HG03175 (cell line): ENCODE measurements around the gene AFF4.
"Not testable (repeated sequence)": the region's sequence is repeated elsewhere in the genome, so short reads cannot be mapped to it uniquely, and the experiment has no call there.

Source experiments
- ATAC-seq: cut with Tn5 transposase; IDR thresholded peaks from one replicate; pipeline ENCODE4 v1.9.1; 2021; ENCODE audit warnings: mild to moderate bottlenecking, moderate library complexity; ENCODE audit not compliant: unreplicated experiment

The AFF4 gene

GRCh38 chr5:132953710-132954109, 9.7 kb downstream of the AFF4 start:
- no peak for ATAC-seq

- ATAC-seq, result no peak
These were observed 10.6 kb downstream of the AFF4 start for GRCh38 chr5:132952829-132953228.

- no peak for ATAC-seq
These were observed 11.5 kb downstream of the AFF4 start for GRCh38 chr5:132951897-132952296.

- ATAC-seq, result no peak
These were observed 14.3 kb downstream of the AFF4 start for GRCh38 chr5:132949136-132949535.

GRCh38 chr5:132947671-132948070, 15.8 kb downstream of the AFF4 start:
- ATAC-seq, result no peak

GRCh38 chr5:132945315-132945714, 18.1 kb downstream of the AFF4 start:
- not testable (repeated sequence) for ATAC-seq

GRCh38 chr5:132943362-132944022, 19.9 kb downstream of the AFF4 start:
- no peak for ATAC-seq

- ATAC-seq, result no peak
These were observed 22.1 kb downstream of the AFF4 start for GRCh38 chr5:132941331-132941730.

- ATAC-seq, result no peak
These were observed 35.4 kb downstream of the AFF4 start for GRCh38 chr5:132928062-132928407.

- ATAC-seq, result no peak
These were observed 35.9 kb downstream of the AFF4 start for GRCh38 chr5:132927355-132928061.

GRCh38 chr5:132926437-132926836, 37.0 kb downstream of the AFF4 start:
- ATAC-seq, result no peak

- no peak for ATAC-seq
These were observed 47.3 kb downstream of the AFF4 start for GRCh38 chr5:132916086-132916485.

GRCh38 chr5:132915681-132916080, 47.8 kb downstream of the AFF4 start:
- no peak for ATAC-seq

- no peak for ATAC-seq
These were observed 53.7 kb downstream of the AFF4 start for GRCh38 chr5:132909702-132910101.

GRCh38 chr5:132907161-132907560, 56.3 kb downstream of the AFF4 start:
- no peak for ATAC-seq

- ATAC-seq, result no peak
These were observed 57.5 kb downstream of the AFF4 start for GRCh38 chr5:132905938-132906337.

- no peak for ATAC-seq
These were observed 61.7 kb downstream of the AFF4 start for GRCh38 chr5:132901730-132902129.

- ATAC-seq, result no peak
These were observed 62.4 kb downstream of the AFF4 start for GRCh38 chr5:132901036-132901435.

- ATAC-seq, result no peak
These were observed 65.3 kb downstream of the AFF4 start for GRCh38 chr5:132898094-132898493.

GRCh38 chr5:132896685-132897084, 66.7 kb downstream of the AFF4 start:
- ATAC-seq, result no peak

GRCh38 chr5:132895719-132896305, 67.6 kb downstream of the AFF4 start:
- no peak for ATAC-seq

GRCh38 chr5:132890817-132891216, 72.6 kb downstream of the AFF4 start:
- ATAC-seq, result no peak
